HG03103 (cell line): ENCODE measurements around the gene DPPA3.
"Not testable (repeated sequence)": the region's sequence is repeated elsewhere in the genome, so short reads cannot be mapped to it uniquely, and the experiment has no call there.

ENCODE experiments used
- ATAC-seq: cut with Tn5 transposase; IDR thresholded peaks from one replicate; pipeline ENCODE4 v1.9.1; 2021; ENCODE audit warnings: low read depth; ENCODE audit not compliant: unreplicated experiment

Gene DPPA3

DNA sequence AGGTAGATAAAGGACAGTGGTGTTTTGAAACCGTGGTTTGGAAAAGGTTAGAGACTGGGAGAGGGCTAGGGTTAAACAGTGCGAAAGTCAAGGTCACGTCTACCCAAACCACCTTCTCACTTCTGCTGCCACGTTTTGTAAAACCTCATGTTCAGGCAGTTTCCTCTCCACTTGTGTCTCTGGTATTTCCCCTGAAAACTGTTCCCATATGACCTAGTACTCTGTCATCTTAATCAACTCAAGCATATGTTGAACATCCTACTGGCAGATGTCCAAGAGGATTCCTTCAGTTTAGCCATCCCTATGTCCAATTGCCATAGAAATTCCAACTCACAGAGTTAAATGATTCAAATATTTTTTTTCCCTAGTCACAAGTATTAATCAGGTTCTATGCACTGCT is 18.5 kb downstream of the DPPA3 start:
- ATAC-seq: no peak

DNA sequence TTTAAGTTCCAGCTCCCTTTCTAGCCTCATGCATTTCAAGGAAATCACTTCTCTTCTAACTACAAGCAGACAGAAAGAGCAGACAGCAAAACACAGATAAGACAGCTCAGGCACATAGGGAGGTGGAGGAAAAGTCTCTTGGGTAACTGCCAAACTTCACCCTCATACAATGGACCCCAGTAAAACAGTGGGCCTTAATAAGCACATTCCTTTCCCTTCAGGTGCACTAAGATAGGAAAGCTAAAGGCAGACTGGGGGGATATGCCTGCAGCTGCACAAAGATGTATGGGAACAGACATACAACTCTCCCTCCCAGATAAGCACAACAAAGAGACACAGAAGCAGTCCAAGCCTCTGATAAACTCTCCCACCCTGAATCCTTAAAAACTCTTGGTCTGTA is 19.8 kb downstream of the DPPA3 start:
- ATAC-seq: not testable (repeated sequence)

DNA sequence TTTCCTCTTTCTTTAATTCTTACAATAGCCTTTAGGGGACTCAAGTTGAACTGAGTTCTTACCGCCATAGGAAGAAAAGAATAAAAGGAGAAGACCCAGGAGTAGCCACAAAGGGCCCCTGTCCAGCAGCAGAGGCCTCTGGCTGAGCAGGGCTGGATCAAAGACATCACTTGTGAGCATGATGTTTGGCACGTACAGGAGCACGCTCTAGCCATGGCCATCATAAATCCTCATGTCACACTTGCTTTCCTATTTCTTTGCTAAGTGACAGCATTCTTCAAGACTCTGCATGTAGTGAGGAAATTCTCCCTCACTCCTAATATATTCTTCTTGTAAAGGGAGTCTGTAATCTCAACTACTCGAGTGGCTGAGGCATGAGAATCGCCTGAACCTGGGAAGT is 20.3 kb downstream of the DPPA3 start:
- ATAC-seq: no peak

DNA sequence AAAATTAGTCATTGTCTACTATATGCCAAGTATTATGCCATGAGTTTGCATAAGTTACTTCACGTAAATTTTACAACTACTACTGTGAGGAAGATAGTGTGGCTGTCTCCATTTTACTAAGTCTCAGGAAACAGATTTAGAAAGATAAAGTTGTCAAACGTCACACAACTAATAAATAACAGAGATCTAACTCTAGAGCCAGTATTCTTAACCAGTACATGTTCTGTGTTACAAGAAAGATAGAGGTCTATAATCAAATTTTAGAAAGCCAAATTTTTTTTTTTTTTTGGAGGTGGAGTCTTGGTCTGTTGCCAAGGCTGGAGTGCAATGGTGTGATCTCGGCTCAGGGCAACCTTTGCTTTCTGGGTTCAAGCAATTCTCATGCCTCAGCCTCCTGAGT is 21.8 kb downstream of the DPPA3 start:
- ATAC-seq: no peak

DNA sequence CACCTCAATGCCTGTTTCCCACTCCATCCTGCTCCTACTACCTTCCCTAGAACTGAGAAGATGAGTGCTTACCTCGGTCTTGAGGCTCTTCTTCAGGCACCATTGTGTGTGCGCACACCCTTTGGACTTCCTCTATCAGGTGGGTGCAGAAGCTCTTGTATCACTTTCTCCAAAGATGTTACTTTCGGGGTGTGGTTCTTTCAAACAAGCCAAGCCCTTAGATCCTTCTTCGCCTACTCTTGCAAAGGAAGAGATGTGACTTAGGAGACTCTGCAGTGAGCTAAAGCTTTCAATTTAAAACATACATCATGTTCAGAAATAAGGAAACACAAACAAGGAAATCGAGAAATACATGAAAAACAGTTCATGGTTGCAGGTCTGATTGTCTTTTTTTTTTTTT is 36.0 kb downstream of the DPPA3 start, which contains the start of gene CLEC4C:
CLEC4C (minus strand) TSS at position 130 of the 400 bp plus-strand sequence; CDS start at position 103, 27 bp downstream.
- no peak for ATAC-seq

DNA sequence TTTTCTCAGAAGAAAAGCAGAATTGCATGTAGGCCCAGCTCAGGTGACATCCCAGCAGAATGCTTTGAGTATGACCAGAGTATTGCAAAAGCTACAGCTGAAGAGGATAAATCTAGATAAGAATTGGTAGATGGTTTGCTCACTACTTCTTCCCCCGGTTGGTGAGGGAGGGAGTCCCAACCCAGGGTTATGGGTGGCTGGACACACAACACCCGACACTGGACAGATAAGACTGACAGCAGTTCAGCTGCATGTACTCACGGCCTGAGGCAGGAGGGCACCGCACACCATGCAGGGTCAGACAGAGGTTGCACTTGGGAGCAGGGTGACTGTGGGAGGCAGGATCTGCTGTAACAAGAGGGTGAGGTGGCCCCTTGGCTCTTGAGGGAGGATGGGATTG is 37.6 kb downstream of the DPPA3 start:
- ATAC-seq: no peak

DNA sequence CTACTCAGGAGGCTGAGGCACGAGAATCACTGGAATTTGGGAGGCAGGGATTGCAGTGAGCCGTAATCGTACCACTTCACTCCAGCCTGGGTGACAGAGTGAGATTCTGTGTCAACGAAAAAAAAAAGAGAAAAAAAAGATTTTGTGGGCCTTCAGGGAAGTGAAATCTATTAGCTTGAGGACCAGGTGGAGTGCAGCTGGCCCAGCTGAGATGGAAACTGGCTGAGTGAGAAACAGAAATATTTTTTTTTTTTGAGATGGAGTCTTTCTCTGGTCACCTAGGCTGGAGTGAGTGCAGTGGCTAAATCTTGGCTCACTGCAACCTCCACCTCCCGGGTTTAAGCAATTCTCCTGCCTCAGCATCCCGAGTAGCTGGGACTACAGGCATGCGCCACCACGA is 38.2 kb downstream of the DPPA3 start:
- no peak for ATAC-seq

DNA sequence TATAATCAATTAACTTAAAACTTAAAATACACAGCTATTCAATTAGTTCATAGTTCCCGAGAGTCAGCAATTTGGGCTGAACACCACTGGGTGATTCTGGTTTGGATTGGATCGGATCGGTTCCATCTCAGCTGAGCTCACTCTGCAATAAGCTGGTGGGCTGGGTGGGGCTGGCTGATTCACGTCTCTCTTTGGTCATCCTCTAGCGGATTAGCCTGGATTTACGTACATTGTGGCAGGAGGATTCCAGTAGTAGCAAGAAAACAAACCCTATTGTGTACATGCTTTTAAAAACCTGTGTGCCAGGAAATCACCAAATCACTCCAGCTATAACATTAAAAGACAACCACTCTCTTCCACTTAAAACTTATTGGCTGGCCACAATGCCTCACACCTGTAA is 39.1 kb downstream of the DPPA3 start:
- ATAC-seq: no peak

DNA sequence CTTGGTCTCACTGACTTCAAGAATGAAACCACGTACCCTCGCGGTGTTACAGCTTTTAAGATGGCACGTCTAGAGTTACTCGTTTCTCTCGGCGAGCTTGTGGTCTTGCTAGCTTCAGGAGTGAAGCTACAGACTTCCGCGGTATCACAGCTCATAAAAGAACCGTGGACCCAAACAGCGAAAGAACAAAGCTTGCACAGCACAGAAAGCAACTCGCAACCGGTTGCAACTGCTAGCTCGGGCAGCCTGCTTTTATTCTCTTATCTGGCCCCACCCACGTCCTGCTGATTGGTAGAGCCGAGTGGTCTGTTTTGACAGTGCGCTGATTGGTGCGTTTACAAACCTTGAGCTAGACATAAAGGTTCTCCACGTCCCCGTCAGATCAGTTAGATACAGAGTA is 40.2 kb downstream of the DPPA3 start:
- no peak for ATAC-seq

DNA sequence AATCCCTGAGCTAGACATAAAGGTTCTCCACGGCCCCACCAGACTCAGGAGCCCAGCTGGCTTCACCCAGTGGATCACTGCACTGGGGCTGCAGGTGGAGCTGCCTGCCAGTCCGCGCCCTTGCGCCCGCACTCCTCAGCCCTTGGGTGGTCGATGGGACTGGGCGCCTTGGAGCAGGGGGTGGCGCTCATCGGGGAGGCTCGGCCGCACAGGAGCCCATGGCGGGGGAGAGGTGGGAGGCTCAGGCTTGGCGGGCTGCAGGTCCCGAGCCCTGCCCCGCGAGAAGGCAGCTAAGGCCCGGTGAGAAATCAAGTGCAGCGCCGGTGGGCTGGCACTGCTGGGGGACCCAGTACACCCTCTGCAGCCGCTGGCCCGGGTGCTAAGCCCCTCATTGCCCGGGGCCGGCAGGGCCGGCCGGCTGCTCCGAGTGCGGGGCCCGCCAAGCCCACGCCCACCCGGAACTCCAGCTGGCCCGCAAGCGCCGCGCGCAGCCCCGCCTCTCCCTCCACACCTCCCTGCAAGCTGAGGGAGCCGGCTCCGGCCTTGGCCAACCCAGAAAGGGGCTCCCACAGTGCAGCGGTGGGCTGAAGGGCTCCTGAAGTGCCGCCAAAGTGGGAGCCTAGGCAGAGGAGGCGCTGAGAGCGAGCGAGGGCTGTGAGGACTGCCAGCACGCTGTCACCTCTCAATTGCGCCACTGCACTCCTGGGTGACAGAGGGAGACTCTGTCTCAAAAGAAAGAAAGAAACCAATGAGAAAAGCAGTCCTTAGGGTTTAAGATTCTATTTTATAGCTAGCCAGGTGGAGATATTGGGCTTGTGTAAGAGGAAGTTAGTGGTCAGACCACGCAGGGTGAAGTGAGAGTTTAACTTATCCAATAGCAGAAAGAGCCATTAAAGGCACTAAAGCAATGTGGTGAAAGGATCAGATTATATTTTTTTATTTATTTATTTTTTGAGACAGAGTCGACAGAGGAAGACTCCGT is 41.0 kb downstream of the DPPA3 start:
- not testable (repeated sequence) for ATAC-seq

DNA sequence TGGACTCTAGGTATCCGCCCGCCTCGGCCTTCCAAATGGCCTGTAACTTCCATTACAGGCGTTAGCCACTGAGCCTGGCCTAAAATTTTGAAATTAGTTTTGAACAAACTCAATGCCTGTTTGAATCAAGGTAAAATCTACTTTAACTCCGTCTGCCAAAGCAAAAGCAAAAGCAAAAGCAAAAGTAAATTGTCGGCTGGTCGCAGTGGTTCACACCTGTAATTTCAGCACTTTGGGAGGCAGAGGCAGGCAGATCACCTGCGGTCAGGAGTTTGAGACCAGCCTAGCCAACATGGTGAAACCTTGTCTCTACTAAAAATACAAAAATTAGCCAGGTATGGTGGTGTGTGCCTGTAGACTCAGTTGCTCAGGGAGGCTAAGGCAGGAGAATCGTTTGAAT is 44.4 kb downstream of the DPPA3 start:
- ATAC-seq: not testable (repeated sequence)

DNA sequence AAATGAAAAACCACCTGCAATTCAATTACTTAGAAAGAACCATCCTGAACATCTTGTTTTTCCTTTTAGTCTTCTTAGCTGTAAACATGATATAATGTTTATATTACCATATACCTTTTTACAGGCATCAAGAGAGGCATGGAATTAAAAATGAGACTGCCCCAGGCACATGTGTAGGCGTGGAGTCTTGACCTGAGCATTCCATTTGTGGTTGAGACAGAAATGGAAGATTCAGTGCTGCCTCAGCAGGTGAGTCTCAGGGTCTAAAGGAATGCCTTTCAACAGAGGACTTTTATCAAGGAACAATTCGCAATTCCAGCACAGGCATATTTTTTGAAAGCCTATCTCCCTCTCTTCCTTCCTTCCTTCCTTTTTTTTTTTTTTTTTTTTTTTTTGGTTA is 45.8 kb downstream of the DPPA3 start:
- no peak for ATAC-seq

DNA sequence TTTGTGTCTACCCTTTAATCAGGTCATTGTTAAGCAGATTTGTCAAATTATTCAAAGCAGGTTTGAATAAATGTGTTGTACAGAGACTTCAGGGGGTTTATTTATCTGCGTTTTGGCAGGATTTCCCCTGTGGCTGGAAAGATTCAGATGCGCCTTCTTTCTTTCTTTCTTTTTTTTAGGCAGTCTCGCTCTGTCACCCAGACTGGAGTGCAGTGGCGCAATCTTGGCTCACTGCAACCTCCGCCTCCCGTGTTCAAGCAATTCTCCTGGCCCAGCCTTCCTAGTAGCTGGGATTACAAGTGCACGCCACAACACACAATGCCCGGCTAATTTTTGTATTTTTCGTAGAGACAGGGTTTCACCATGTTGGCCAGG is 47.5 kb downstream of the DPPA3 start:
- no peak for ATAC-seq
